ENCODE data around the gene ATF3. TPM values are rescaled to one million over a fixed set of nuclear protein-coding genes. Genes with fewer than 3 reads are reported as not detected.
A peak's percentile ranks its signal among the peaks of the same experiment; 100 is the strongest.

Gene ATF3
- total RNA-seq, 1 experiment from 2014 or later = 10.2 TPM

DNA sequence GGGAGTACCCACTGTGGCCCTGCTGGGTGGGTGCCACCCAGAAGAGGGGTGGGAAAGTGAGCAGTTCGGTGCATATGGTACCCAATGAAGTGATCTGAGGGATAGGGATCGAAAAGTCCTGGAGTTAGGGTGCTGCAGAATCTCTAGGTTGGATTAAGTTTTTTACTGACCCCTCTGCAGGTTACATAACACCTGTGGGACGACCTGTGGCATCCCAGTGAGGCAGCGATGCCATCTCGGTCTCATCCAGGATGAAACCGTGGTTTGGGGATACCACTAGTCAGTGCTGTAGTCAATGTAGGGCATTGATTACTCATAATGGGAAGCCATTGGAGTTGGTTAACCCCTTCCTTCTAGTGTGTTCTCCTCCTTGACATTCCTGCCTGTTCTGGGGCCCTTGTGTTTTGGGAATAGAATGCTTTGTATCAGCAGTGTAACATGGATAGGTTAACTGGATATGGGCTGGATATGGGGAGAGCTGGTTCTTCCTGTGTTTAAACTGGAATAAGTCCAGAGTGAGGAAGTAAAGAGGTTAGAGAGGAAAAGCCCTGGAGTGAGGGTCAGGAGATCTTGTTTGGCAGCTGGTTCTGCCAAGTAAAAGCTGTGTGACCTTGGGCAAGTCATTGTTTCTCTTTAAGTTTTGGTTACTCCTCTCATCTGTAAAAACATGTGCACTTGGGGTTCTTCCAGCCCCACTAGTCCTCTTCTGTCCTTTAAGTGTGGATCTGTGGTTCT, 42.8 kb upstream of the ATF3 start:
- intact Hi-C loops (cut with micrococcal nuclease; ENCODE audit: unreplicated experiment) = loop anchor here (2.0 kb wide), 1 partner anchor 31 kb away; no protein-coding TSS in a partner anchor
- Histone ChIP-seq H3K4me2 (no peak overlapping the region), H4K20me1 (ENCODE audit: insufficient read depth) (no peaks in the 10 kb centered on the region), H3K4me1 (replicated peaks; ENCODE audit: insufficient read depth) (peaks cover 38% of the 10 kb centered on the region), H3K4me3 (no peak overlapping the region), H3K79me2 (ENCODE audit: low read depth) (no peaks in the 10 kb centered on the region), H3K27me3 (ENCODE audit: insufficient read depth, low read depth) (no peaks in the 10 kb centered on the region), H3K27ac (no peak overlapping the region), H3K9me3 (ENCODE audit: insufficient read depth, low read depth) (no peaks in the 10 kb centered on the region), H2AFZ (no peak overlapping the region), H3K36me3 (ENCODE audit: low read depth) (no peaks in the 10 kb centered on the region), H3K9me2 (ENCODE audit: insufficient read depth) (no peaks in the 10 kb centered on the region), H3F3A (ENCODE audit: insufficient read depth, low read depth) (peaks cover 32% of the 10 kb centered on the region)
- POLR2A ChIA-PET (ENCODE audit: unreplicated experiment) = no interaction called here
- DNase-seq = no peak
- TF ChIP-seq, protein P1, sequence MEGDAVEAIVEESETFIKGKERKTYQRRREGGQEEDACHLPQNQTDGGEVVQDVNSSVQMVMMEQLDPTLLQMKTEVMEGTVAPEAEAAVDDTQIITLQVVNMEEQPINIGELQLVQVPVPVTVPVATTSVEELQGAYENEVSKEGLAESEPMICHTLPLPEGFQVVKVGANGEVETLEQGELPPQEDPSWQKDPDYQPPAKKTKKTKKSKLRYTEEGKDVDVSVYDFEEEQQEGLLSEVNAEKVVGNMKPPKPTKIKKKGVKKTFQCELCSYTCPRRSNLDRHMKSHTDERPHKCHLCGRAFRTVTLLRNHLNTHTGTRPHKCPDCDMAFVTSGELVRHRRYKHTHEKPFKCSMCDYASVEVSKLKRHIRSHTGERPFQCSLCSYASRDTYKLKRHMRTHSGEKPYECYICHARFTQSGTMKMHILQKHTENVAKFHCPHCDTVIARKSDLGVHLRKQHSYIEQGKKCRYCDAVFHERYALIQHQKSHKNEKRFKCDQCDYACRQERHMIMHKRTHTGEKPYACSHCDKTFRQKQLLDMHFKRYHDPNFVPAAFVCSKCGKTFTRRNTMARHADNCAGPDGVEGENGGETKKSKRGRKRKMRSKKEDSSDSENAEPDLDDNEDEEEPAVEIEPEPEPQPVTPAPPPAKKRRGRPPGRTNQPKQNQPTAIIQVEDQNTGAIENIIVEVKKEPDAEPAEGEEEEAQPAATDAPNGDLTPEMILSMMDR (conservative IDR thresholded peaks at IDR 0.05) = no peak
- no peak for TF ChIP-seq EZH2 (IDR thresholded peaks at IDR 0.05; ENCODE audit: low read depth)
- no TSS peak for BruUV-seq (replicated peaks)
- CTCF ChIA-PET = no interaction called here

DNA sequence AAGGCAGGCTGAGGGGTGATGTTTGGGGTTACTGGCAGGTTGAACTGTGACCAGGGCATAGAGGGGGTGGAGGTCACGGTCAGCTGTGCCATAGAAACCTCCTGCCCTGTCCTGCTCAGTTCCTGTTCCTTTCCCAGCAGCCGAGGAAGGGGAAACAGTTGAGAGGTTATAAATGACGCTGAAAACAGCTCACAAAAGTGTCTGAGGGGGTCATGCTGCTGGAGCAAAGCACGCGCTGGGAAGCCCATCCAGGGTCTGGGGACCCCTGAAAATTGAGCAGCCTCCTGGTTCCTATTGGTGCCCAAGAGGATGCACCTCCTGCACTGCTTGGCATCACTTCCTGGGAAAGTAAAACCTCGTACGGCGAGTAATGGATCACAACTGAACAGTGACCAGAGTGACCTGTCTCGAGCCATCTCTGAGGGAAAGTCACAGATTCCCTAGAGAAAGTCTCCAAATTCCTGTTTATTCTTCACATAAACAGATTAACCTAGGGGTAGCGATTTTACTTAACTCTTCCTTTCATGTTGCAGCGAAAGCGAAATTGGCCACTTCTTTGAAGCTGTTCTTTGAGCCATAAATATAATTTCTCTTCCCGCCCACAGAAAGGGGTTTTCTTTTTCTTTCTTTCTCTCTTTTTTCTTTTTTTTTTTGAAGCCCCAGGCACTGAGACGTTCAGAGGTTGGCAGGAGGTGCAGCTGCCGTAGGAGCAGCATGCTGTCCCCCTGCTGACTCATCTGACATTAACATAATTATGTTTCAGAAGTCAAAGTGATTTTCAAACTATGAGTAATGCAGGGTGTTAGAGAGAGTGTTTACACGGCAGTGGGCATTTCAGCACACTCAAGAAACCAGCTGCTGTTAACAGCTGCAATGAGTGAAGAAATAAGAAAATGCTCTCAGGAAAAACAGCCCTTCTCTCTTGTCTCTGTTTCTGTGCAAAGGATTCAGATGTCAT, 41.8 kb upstream of the ATF3 start:
- Histone ChIP-seq H3K4me1 (replicated peaks; ENCODE audit: insufficient read depth) (peaks cover 27% of the 10 kb centered on the region), H3K9me2 (ENCODE audit: insufficient read depth) (no peaks in the 10 kb centered on the region), H3F3A (ENCODE audit: insufficient read depth, low read depth) (peaks cover 21% of the 10 kb centered on the region), H3K4me2 (peak overlapping the region; percentile 86), H2AFZ (no peak overlapping the region), H3K9me3 (ENCODE audit: insufficient read depth, low read depth) (no peaks in the 10 kb centered on the region), H4K20me1 (ENCODE audit: insufficient read depth) (no peaks in the 10 kb centered on the region), H3K27ac (peak overlapping the region; percentile 17; the same call in 1 of the 2 replicates), H3K79me2 (ENCODE audit: low read depth) (no peaks in the 10 kb centered on the region), H3K4me3 (peak overlapping the region; percentile 52), H3K36me3 (ENCODE audit: low read depth) (no peaks in the 10 kb centered on the region), H3K27me3 (ENCODE audit: insufficient read depth, low read depth) (no peaks in the 10 kb centered on the region)
- CTCF ChIA-PET = interaction anchor here (0.6 kb wide), 1 partner anchor 251 kb away, joined by 5 read pairs; no protein-coding TSS in a partner anchor
- no peak for TF ChIP-seq EZH2 (IDR thresholded peaks at IDR 0.05; ENCODE audit: low read depth)
- TF ChIP-seq, protein P1 (conservative IDR thresholded peaks at IDR 0.05) = no peak
- BruUV-seq (replicated peaks) = TSS peak; percentile 98
- POLR2A ChIA-PET (ENCODE audit: unreplicated experiment) = no interaction called here
- intact Hi-C loops (cut with micrococcal nuclease; ENCODE audit: unreplicated experiment) = loop anchor here (2.0 kb wide), 1 partner anchor 30 kb away; no protein-coding TSS in a partner anchor
- DNase-seq = peak; percentile 51 to 94

DNA sequence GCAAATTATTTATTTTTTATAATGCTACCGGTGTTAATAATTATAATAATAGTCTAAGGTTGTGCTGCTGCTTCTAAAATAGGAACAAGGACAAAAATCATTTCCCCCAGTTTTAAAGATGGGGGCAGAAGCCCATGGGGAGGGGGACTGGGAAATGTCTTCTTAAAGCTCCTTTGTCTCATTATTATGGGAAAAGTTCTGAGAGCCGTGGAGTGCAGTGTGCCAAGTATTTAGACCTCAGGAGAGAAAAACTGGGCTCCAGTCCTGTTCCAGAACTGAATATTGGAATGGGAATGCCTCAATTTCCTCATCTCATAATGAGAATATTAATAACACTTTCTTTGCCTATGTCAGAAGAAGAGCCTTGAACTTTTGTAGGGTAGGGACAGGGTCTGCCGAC, 40.9 kb upstream of the ATF3 start:
- H3K27me3 ChIP-seq (ENCODE audit: insufficient read depth, low read depth) = no peaks in the 10 kb centered on the region
- no peaks in the 10 kb centered on the region for H3K79me2 ChIP-seq (ENCODE audit: low read depth)
- H4K20me1 ChIP-seq (ENCODE audit: insufficient read depth) = no peaks in the 10 kb centered on the region
- H3K4me2 ChIP-seq = peak overlapping the region; percentile 86
- DNase-seq = no peak
- no peaks in the 10 kb centered on the region for H3K36me3 ChIP-seq (ENCODE audit: low read depth)
- no peak overlapping the region; the same call in 1 of the 2 replicates for H3K4me3 ChIP-seq
- H3K9me2 ChIP-seq (ENCODE audit: insufficient read depth) = no peaks in the 10 kb centered on the region
- no peak overlapping the region for H2AFZ ChIP-seq
- ChIA-PET CTCF (interaction anchor here (0.6 kb wide), 2 partner anchors 42 to 250 kb away, joined by 3 to 5 read pairs; no protein-coding TSS in a partner anchor), POLR2A (ENCODE audit: unreplicated experiment) (no interaction called here)
- no peaks in the 10 kb centered on the region for H3K9me3 ChIP-seq (ENCODE audit: insufficient read depth, low read depth)
- TF ChIP-seq EZH2 (IDR thresholded peaks at IDR 0.05; ENCODE audit: low read depth) = no peak
- TF ChIP-seq, protein P1 (conservative IDR thresholded peaks at IDR 0.05) = no peak
- H3F3A ChIP-seq (ENCODE audit: insufficient read depth, low read depth) = peaks cover 16% of the 10 kb centered on the region
- BruUV-seq (replicated peaks) = no TSS peak
- peaks cover 21% of the 10 kb centered on the region for H3K4me1 ChIP-seq (replicated peaks; ENCODE audit: insufficient read depth)
- intact Hi-C loops (cut with micrococcal nuclease; ENCODE audit: unreplicated experiment) = loop anchor here (2.0 kb wide), 1 partner anchor 29 kb away; no protein-coding TSS in a partner anchor
- no peak overlapping the region; the same call in 1 of the 2 replicates for H3K27ac ChIP-seq
